Upper lobe of left lung (tissue), 6 donors: ENCODE measurements around the gene KRT71. TPM values are rescaled to one million over a fixed set of nuclear protein-coding genes. Genes with fewer than 3 reads are reported as not detected.

Experiments used
- ATAC-seq, 2 donors: fragments of 200-7000 bp; cut with Tn5 transposase; one replicate each; pipeline ENCODE4 v1.9.1; 2022; ENCODE audit warnings: mild to moderate bottlenecking in 2 of 2, moderate library complexity in 2 of 2; ENCODE audit not compliant: low FRiP score in 2 of 2
- DNase-seq, 2 donors: peaks; one replicate each; pipeline ENCODE4 v3.0.0-alpha.2; 2019 to 2020
- H3K27ac ChIP-seq, 4 donors: fragments of 200-600 bp; sonication (generic); one replicate each; pipeline ENCODE4 v1.5.1; 2016 to 2019
- H3K27me3 ChIP-seq, 4 donors: fragments of 200-600 bp; sonication (generic); one replicate each; pipeline ENCODE4 v1.5.1; 2017 to 2019
- H3K36me3 ChIP-seq, 4 donors: fragments of 200-600 bp; sonication (generic); one replicate each; pipeline ENCODE4 v1.5.1; 2016 to 2019
- H3K4me1 ChIP-seq, 4 donors: fragments of 200-600 bp; sonication (generic); one replicate each; pipeline ENCODE4 v1.5.1; 2018 to 2019
- H3K4me3 ChIP-seq, 4 donors: fragments of 200-600 bp; sonication (generic); one replicate each; pipeline ENCODE4 v1.5.1; 2017 to 2019; ENCODE audit warnings: mild to moderate bottlenecking in 2 of 4, moderate library complexity in 1 of 4
- H3K9me3 ChIP-seq, 4 donors: fragments of 200-600 bp; sonication (generic); one replicate each; pipeline ENCODE4 v1.5.1; 2018 to 2019
- EP300 ChIP-seq, 4 donors: sonication (generic); formaldehyde crosslinking; IDR thresholded peaks; one replicate each; pipeline ENCODE4 v1.5.1; 2017; ENCODE audit warnings: antibody characterized with exemption in 4 of 4, control low read depth in 2 of 4
- POLR2A ChIP-seq, 4 donors: fragments of 450-650 bp; IDR thresholded peaks; one replicate each; pipeline ENCODE4 v1.5.1; 2016 to 2017; ENCODE audit warnings: antibody characterized with exemption in 4 of 4, mild to moderate bottlenecking in 2 of 4
- POLR2AphosphoS5 ChIP-seq, 2 donors: sonication (generic); formaldehyde crosslinking; IDR thresholded peaks; one replicate each; pipeline ENCODE4 v1.5.1; 2017; ENCODE audit warnings: antibody characterized with exemption in 2 of 2
- WGBS, 2 donors: methylation state at CpG; one replicate each; pipeline ENCODE4 v1.1.5; 2017 to 2018; 5-methylcytosine and 5-hydroxymethylcytosine counted together
- total RNA-seq, 6 donors: library from RNA; depleted of rRNA in 4 of 6; stranded (reverse); fragments of >200 nt in 4 of 6; gene quantifications; one replicate each; pipeline versions ENCODE4 v1.1.0 to v1.2.1, GENCODE V29; 2016 to 2021
- TF ChIP-seq, protein P1 (sequence below), 6 experiments: fragments of 450-650 bp in 4 of 6; fragments of 200-600 bp in 2 of 6; sonication (generic) in 2 of 6; IDR thresholded peaks; one replicate each; pipeline ENCODE4 v1.5.1; 2016 to 2019; ENCODE audit warnings: antibody characterized with exemption in 6 of 6
- donor health status: DM: no; HTN: no; CAD: no; lungs with moderate emphysema.
- donor health status: DM: no; HTN: yes; CAD: no; lungs with severe emphysema.

Gene KRT71
- total RNA-seq, 6 donors from 2014 or later = not detected

- H3K4me3 ChIP-seq = no peak overlapping the region
- no peaks in the 10 kb centered on the region for H3K9me3 ChIP-seq
- H3K36me3 ChIP-seq = no peaks in the 10 kb centered on the region
- no peaks in the 10 kb centered on the region for H3K4me1 ChIP-seq
- no peak for DNase-seq
- no peaks in the 10 kb centered on the region for H3K27me3 ChIP-seq
- no peak for TF ChIP-seq POLR2AphosphoS5 (IDR thresholded peaks at IDR 0.05)
- TF ChIP-seq, protein P1, sequence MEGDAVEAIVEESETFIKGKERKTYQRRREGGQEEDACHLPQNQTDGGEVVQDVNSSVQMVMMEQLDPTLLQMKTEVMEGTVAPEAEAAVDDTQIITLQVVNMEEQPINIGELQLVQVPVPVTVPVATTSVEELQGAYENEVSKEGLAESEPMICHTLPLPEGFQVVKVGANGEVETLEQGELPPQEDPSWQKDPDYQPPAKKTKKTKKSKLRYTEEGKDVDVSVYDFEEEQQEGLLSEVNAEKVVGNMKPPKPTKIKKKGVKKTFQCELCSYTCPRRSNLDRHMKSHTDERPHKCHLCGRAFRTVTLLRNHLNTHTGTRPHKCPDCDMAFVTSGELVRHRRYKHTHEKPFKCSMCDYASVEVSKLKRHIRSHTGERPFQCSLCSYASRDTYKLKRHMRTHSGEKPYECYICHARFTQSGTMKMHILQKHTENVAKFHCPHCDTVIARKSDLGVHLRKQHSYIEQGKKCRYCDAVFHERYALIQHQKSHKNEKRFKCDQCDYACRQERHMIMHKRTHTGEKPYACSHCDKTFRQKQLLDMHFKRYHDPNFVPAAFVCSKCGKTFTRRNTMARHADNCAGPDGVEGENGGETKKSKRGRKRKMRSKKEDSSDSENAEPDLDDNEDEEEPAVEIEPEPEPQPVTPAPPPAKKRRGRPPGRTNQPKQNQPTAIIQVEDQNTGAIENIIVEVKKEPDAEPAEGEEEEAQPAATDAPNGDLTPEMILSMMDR (IDR thresholded peaks at IDR 0.05) = no peak
- TF ChIP-seq EP300 (IDR thresholded peaks at IDR 0.05) = no peak
- no peak for TF ChIP-seq POLR2A (IDR thresholded peaks at IDR 0.05)
- 94 to 97% methylated on average over 2 of the region's 2 CpGs for WGBS, 2 donors
- no peak overlapping the region for H3K27ac ChIP-seq
- no peak for ATAC-seq
Measured at GRCh38 chr12:52529417-52529816, 23.5 kb downstream of the KRT71 start.

- H3K9me3 ChIP-seq = no peaks in the 10 kb centered on the region
- no peaks in the 10 kb centered on the region for H3K36me3 ChIP-seq
- WGBS, 2 donors = 91 to 92% methylated on average over 7 of the region's 8 CpGs
- no peaks in the 10 kb centered on the region for H3K4me1 ChIP-seq
- ATAC-seq (no peak), DNase-seq (peak in 1 of 2 donors; percentile 59)
- no peak overlapping the region for H3K27ac ChIP-seq
- no peak overlapping the region for H3K4me3 ChIP-seq
- no peaks in the 10 kb centered on the region for H3K27me3 ChIP-seq
- TF ChIP-seq EP300 (IDR thresholded peaks at IDR 0.05) = no peak
- no peak for TF ChIP-seq POLR2A (IDR thresholded peaks at IDR 0.05)
- TF ChIP-seq, protein P1 (IDR thresholded peaks at IDR 0.05) = no peak
- no peak for TF ChIP-seq POLR2AphosphoS5 (IDR thresholded peaks at IDR 0.05)
Measured at GRCh38 chr12:52528641-52529143, 24.3 kb downstream of the KRT71 start.

DNA sequence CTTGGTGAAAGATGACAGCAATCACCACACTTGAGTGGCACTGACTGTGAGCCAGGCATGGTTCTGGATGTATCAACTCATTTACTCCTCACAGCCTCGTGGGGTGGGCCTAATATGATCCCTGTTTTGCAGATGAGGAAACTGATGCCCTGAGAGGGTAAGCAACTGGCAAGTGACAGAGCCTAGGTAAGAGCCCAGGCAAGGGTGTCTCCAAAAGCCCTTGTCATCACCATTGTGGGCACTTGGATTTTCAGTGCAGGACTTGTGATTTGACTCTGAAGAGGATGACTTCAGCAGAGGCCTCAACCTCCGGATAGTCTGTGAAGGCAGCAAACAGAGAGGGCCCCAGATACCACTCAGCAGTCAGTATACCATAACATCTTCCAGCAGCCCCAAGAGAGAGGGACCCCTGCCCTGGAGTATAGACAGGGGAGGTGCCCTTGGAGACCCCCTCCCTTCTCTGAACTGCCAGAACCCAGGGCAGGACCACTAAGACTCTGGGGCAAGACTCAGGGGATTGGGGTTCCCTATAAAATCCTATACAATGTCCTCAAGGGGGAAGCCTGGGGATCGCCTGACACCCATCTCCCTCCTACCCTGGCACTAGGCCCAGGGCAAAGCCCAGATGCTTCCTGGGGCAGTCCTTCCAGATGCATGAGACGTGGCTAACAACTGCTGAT lies 25.7 kb downstream of the KRT71 start:
- H3K36me3 ChIP-seq = no peaks in the 10 kb centered on the region
- H3K4me1 ChIP-seq = no peaks in the 10 kb centered on the region
- H3K27me3 ChIP-seq = no peaks in the 10 kb centered on the region
- no peak overlapping the region for H3K27ac ChIP-seq
- DNase-seq = no peak
- no peak for ATAC-seq
- TF ChIP-seq POLR2A (IDR thresholded peaks at IDR 0.05) = no peak
- no peak for TF ChIP-seq EP300 (IDR thresholded peaks at IDR 0.05)
- no peak for TF ChIP-seq POLR2AphosphoS5 (IDR thresholded peaks at IDR 0.05)
- TF ChIP-seq, protein P1 (IDR thresholded peaks at IDR 0.05) = no peak
- H3K4me3 ChIP-seq = no peak overlapping the region
- H3K9me3 ChIP-seq = no peaks in the 10 kb centered on the region
- WGBS, 2 donors = 70 to 76% methylated on average over 3 to 4 of the region's 4 CpGs

DNA sequence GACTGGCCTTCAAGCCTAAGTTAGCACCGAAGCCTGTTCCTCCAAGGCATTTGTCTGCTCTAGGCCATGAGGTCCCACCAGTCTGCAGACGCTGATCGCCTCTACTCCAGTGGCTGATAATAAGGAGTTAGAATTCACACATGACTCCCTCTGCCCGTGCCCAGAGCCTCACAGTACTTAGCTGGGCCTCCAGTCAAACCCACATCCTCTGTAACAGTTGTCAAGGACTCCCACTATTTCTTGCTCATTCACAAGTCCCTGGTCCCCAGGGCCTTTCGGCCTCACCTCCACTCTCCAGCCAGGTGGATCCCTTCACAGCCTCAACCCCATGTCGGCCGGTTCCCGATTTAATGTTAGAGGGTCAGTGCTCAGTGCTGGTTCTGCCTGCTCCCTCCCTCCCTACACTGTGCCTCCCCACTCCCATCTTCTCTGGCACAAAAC lies 26.4 kb downstream of the KRT71 start:
- 82 to 97% methylated on average over 4 to 8 of the region's 8 CpGs for WGBS, 2 donors
- H3K27me3 ChIP-seq = no peaks in the 10 kb centered on the region
- DNase-seq = no peak
- H3K36me3 ChIP-seq = no peaks in the 10 kb centered on the region
- H3K4me1 ChIP-seq = no peaks in the 10 kb centered on the region
- TF ChIP-seq POLR2AphosphoS5 (IDR thresholded peaks at IDR 0.05) (no peak), POLR2A (IDR thresholded peaks at IDR 0.05) (no peak), EP300 (IDR thresholded peaks at IDR 0.05) (no peak)
- TF ChIP-seq, protein P1 (IDR thresholded peaks at IDR 0.05) = no peak
- no peak overlapping the region for H3K27ac ChIP-seq
- H3K4me3 ChIP-seq = no peak overlapping the region
- no peaks in the 10 kb centered on the region for H3K9me3 ChIP-seq
- no peak for ATAC-seq
